T47D (cell line): ENCODE results near the gene CAPN15.
A peak's percentile ranks its signal among the peaks of the same experiment; 100 is the strongest.
"Not testable (repeated sequence)": the region's sequence is repeated elsewhere in the genome, so short reads cannot be mapped to it uniquely, and the experiment has no call there.

Experiments used
- DNase-seq, 2 experiments: peaks; one replicate each; pipeline versions ENCODE4 v3.0.0 to v3.0.0-alpha.2; 2011 to 2012; ENCODE audit warnings: low read depth in 1 of 2, low spot score in 1 of 2
- JUND ChIP-seq: IDR thresholded peaks from 2 replicates; pipeline ENCODE4 v1.6.1; 2012; ENCODE audit warnings: low read depth
- in situ Hi-C: cut with HindIII; loops from 2 replicates; pipeline ENCODE4 v1.10.0; 2016; ENCODE audit warnings: low sequenced_read_pairs, low pct_unique_long_range_greater_than_20kb

CAPN15 gene

GRCh38 chr16:527015-527903, at the start of gene CAPN15:
TSS of gene CAPN15 (plus strand) at chr16:527712. CDS start at chr16:546839, 19,127 bp downstream.
- peak; percentile 78 to 92 for DNase-seq
- in situ Hi-C loops: no loop called here
- no peak for TF ChIP-seq JUND

GRCh38 chr16:478287-478686, 49.2 kb upstream of the CAPN15 start:
- DNase-seq, in situ Hi-C loops: not testable (repeated sequence)

- DNase-seq: no peak
- TF ChIP-seq JUND: no peak
- in situ Hi-C loops: no loop called here
Observed at GRCh38 chr16:482468-483185, 44.9 kb upstream of the CAPN15 start.

- in situ Hi-C loops: no loop called here
- no peak for TF ChIP-seq JUND
- DNase-seq: no peak
Observed at GRCh38 chr16:483341-484075, 44.0 kb upstream of the CAPN15 start.

GRCh38 chr16:489606-490005, 37.9 kb upstream of the CAPN15 start:
- TF ChIP-seq JUND: no peak
- in situ Hi-C loops: no loop called here
- DNase-seq: no peak

- in situ Hi-C loops: no loop called here
- no peak for DNase-seq
- no peak for TF ChIP-seq JUND
Observed at GRCh38 chr16:490768-491167, 36.7 kb upstream of the CAPN15 start.

GRCh38 chr16:491220-491919, 36.1 kb upstream of the CAPN15 start:
- in situ Hi-C loops: no loop called here
- no peak for TF ChIP-seq JUND
- no peak for DNase-seq

GRCh38 chr16:492211-492875, 35.2 kb upstream of the CAPN15 start:
- in situ Hi-C loops: no loop called here
- DNase-seq: no peak
- no peak for TF ChIP-seq JUND

GRCh38 chr16:494676-495075, 32.8 kb upstream of the CAPN15 start:
- in situ Hi-C loops, DNase-seq: not testable (repeated sequence)

- peak; percentile 82 to 85 for DNase-seq
- in situ Hi-C loops: no loop called here
- no peak for TF ChIP-seq JUND
Observed at GRCh38 chr16:495127-495748, 32.3 kb upstream of the CAPN15 start.

- no peak for DNase-seq
- in situ Hi-C loops: no loop called here
- no peak for TF ChIP-seq JUND
Observed at GRCh38 chr16:496097-496886, 31.2 kb upstream of the CAPN15 start.
